PFSK-1 (cell line): Measurements from ENCODE around the gene DNAH1.

ENCODE experiments used
- POLR2AphosphoS5 ChIP-seq: IDR thresholded peaks from 2 replicates; pipeline ENCODE4 v1.6.1; 2012; ENCODE audit warnings: low read depth, mild to moderate bottlenecking, control low read depth, low read length, moderate library complexity
- REST ChIP-seq, 2 experiments: IDR thresholded peaks; 2 replicates each; pipeline versions ENCODE4 v1.6.1 to v1.8.0; 2011 to 2012; ENCODE audit warnings: low read depth in 2 of 2, low read length in 2 of 2, control low read depth in 1 of 2, inconsistent platforms in 1 of 2, mild to moderate bottlenecking in 1 of 2, moderate library complexity in 1 of 2; ENCODE audit not compliant: insufficient read depth in 1 of 2
- SIN3A ChIP-seq: IDR thresholded peaks from 2 replicates; pipeline ENCODE4 v1.6.1; 2012; ENCODE audit warnings: mild to moderate bottlenecking, low read length, moderate library complexity, borderline replicate concordance; ENCODE audit not compliant: insufficient read depth
- TAF1 ChIP-seq: IDR thresholded peaks from 2 replicates; pipeline ENCODE4 v1.6.1; 2012; ENCODE audit warnings: low read length, control low read depth, borderline replicate concordance; ENCODE audit not compliant: insufficient read depth

GRCh38 chr3:52398670-52399081 is 82.6 kb downstream of the DNAH1 start:
- TF ChIP-seq POLR2AphosphoS5, result no peak
- no peak for TF ChIP-seq SIN3A
- TF ChIP-seq TAF1, result no peak
- TF ChIP-seq REST (IDR thresholded peaks at IDR 0.05; ENCODE audit: insufficient read depth in 1 of 2, low read depth in 2 of 2, low read length in 2 of 2), result no peak
